SK-N-SH (cell line): ENCODE data around the gene ATP2C1. TPM values are rescaled to one million over a fixed set of nuclear protein-coding genes. Genes with fewer than 3 reads are reported as not detected.

ENCODE experiments used
- CTCF ChIA-PET: fragments of 300-600, 350-600 bp; formaldehyde crosslinking; extraction: SDS; loops from one replicate; lab custom pipeline; 2021; lab: Yijun Ruan, JAX
- POLR2A ChIA-PET: fragments of 350-600 bp; sonication (Branson Sonifier 250); formaldehyde crosslinking; extraction: SDS; loops from one replicate; lab custom pipeline; 2020; ENCODE audit warnings: antibody characterized with exemption, inconsistent platforms; lab: Yijun Ruan, JAX
- DNase-seq: peaks from one replicate; pipeline ENCODE4 v3.0.0; 2012
- H2AFZ ChIP-seq: fragments of 200-600 bp; sonication (generic); 2 replicates; pipeline ENCODE4 v1.8.1; 2016; ENCODE audit warnings: antibody characterized with exemption, mild to moderate bottlenecking, low read depth
- H3F3A ChIP-seq: fragments of 200-600 bp; sonication (generic); replicated peaks from 2 replicates; pipeline ENCODE3; 2016; ENCODE audit warnings: antibody characterized with exemption, mild to moderate bottlenecking; ENCODE audit not compliant: insufficient read depth
- H3K27ac ChIP-seq, 2 experiments: fragments of 200-500 bp in 1 of 2; fragments of 200-600 bp in 1 of 2; sonication (Bioruptor generic) in 1 of 2; sonication (generic), shearing (Covaris generic) in 1 of 2; 2 replicates each; pipeline versions ENCODE4 v1.5.1 to v1.6.1; 2014 to 2016; ENCODE audit warnings: low read depth in 2 of 2, inconsistent platforms in 1 of 2, low read length in 1 of 2, mild to moderate bottlenecking in 1 of 2, mixed read lengths in 1 of 2
- H3K27me3 ChIP-seq: fragments of 200-600 bp; sonication (generic), shearing (Covaris generic); 2 replicates; pipeline ENCODE4 v1.6.1; 2016; ENCODE audit warnings: mixed run types; ENCODE audit not compliant: insufficient read depth
- H3K36me3 ChIP-seq, 2 experiments: fragments of 200-500 bp in 1 of 2; fragments of 200-600 bp in 1 of 2; sonication (Bioruptor generic) in 1 of 2; sonication (generic) in 1 of 2; replicated peaks in 1 of 2; 2 replicates each; pipeline versions ENCODE3 to v1.5.1; 2014 to 2016; ENCODE audit warnings: low read length in 1 of 2, mild to moderate bottlenecking in 1 of 2; ENCODE audit not compliant: insufficient read depth in 2 of 2, control insufficient read depth in 1 of 2
- H3K4me1 ChIP-seq, 2 experiments: fragments of 200-500 bp in 1 of 2; fragments of 200-600 bp in 1 of 2; sonication (Bioruptor generic) in 1 of 2; sonication (generic), shearing (Covaris generic) in 1 of 2; 2 replicates each; pipeline versions ENCODE4 v1.5.1 to v1.6.1; 2014 to 2016; ENCODE audit warnings: low read depth in 1 of 2, low read length in 1 of 2, mixed run types in 1 of 2; ENCODE audit not compliant: insufficient read depth in 2 of 2, control insufficient read depth in 1 of 2
- H3K4me2 ChIP-seq: fragments of 200-600 bp; sonication (generic), shearing (Covaris generic); 2 replicates; pipeline ENCODE4 v1.6.1; 2017; ENCODE audit warnings: mixed run types
- H3K4me3 ChIP-seq, 2 experiments: fragments of 200-500 bp in 1 of 2; fragments of 200-600 bp in 1 of 2; sonication (Bioruptor generic) in 1 of 2; sonication (generic), shearing (Covaris generic) in 1 of 2; 2 replicates each; pipeline versions ENCODE4 v1.5.1 to v1.8.1; 2014 to 2016; ENCODE audit warnings: low read depth in 2 of 2, inconsistent platforms in 1 of 2, low read length in 1 of 2, mild to moderate bottlenecking in 1 of 2, mixed read lengths in 1 of 2, moderate library complexity in 1 of 2
- H3K79me2 ChIP-seq: fragments of 200-600 bp; sonication (generic); 2 replicates; pipeline ENCODE4 v1.8.1; 2017; ENCODE audit warnings: mild to moderate bottlenecking; ENCODE audit not compliant: insufficient read depth
- H3K9ac ChIP-seq: fragments of 200-600 bp; sonication (generic); 2 replicates; pipeline ENCODE4 v1.6.1; 2017; ENCODE audit warnings: mixed run types
- H3K9me2 ChIP-seq: fragments of 200-600 bp; sonication (generic); 2 replicates; pipeline ENCODE4 v1.6.1; 2017; ENCODE audit warnings: mixed run types
- H3K9me3 ChIP-seq: fragments of 200-600 bp; sonication (generic); 2 replicates; pipeline ENCODE4 v1.6.1; 2017; ENCODE audit warnings: mixed run types, mild to moderate bottlenecking, moderate library complexity
- H4K20me1 ChIP-seq: fragments of 200-600 bp; sonication (generic); 2 replicates; pipeline ENCODE4 v1.6.1; 2017; ENCODE audit warnings: mild to moderate bottlenecking, mixed run types; ENCODE audit not compliant: insufficient read depth
- ELF1 ChIP-seq: IDR thresholded peaks from 2 replicates; pipeline ENCODE4 v1.4.0; 2012
- FOSL2 ChIP-seq: IDR thresholded peaks from 2 replicates; pipeline ENCODE4 v1.4.0; 2012; ENCODE audit warnings: low read depth, mild to moderate bottlenecking, moderate library complexity, borderline replicate concordance
- FOXJ3 ChIP-seq: sonication (generic); formaldehyde crosslinking; IDR thresholded peaks from 2 replicates; pipeline ENCODE4 v1.5.1; 2020; ENCODE audit warnings: mild to moderate bottlenecking, missing genetic modification reagents
- GABPA ChIP-seq: IDR thresholded peaks from 2 replicates; pipeline ENCODE4 v1.4.0; 2012; ENCODE audit warnings: low read depth, mild to moderate bottlenecking
- NFIC ChIP-seq: IDR thresholded peaks from 2 replicates; pipeline ENCODE4 v1.4.0; 2012; ENCODE audit warnings: borderline replicate concordance
- RCOR1 ChIP-seq: fragments of 150-350 bp; IDR thresholded peaks from 2 replicates; pipeline ENCODE4 v1.6.1; 2017; ENCODE audit warnings: antibody characterized with exemption, low read length
- TAF1 ChIP-seq: IDR thresholded peaks from 2 replicates; pipeline ENCODE4 v1.6.1; 2012; ENCODE audit warnings: low read depth, mild to moderate bottlenecking, low read length, moderate library complexity, borderline replicate concordance
- TEAD4 ChIP-seq: IDR thresholded peaks from 2 replicates; pipeline ENCODE4 v1.4.0; 2012; ENCODE audit warnings: mild to moderate bottlenecking, borderline replicate concordance; ENCODE audit not compliant: insufficient read depth
- WGBS: methylation state at CpG from one replicate; pipeline ENCODE4 v1.1.6; 2017; ENCODE audit warnings: low lambda C conversion rate; 5-methylcytosine and 5-hydroxymethylcytosine counted together
- polyA plus RNA-seq, 3 experiments: library from polyadenylated mRNA; depleted of rRNA; stranded (reverse); fragments of >200 nt; gene quantifications; 2 replicates each; pipeline ENCODE4 v1.2.3, GENCODE V29; 2012
- TF ChIP-seq, protein P1 (sequence below): fragments of 150-350 bp; IDR thresholded peaks from 2 replicates; pipeline ENCODE4 v1.6.1; 2017; ENCODE audit warnings: antibody characterized with exemption, low read length, low read depth, borderline replicate concordance
- TF ChIP-seq, protein P2 (sequence below): IDR thresholded peaks from 2 replicates; pipeline ENCODE4; 2012
- TF ChIP-seq, protein P3 (sequence below): IDR thresholded peaks from 2 replicates; pipeline ENCODE4 v1.4.0; 2012; ENCODE audit warnings: low read depth
- TF ChIP-seq, protein P4 (sequence below): IDR thresholded peaks from 2 replicates; pipeline ENCODE4 v1.4.0; 2012; ENCODE audit warnings: low read depth, borderline replicate concordance
- TF ChIP-seq, protein P5 (sequence below): fragments of 200-600 bp; sonication (generic); IDR thresholded peaks from 2 replicates; pipeline ENCODE4 v1.6.1; 2017; ENCODE audit warnings: antibody characterized with exemption, mild to moderate bottlenecking, moderate library complexity

ATP2C1 gene
- polyA plus RNA-seq, 1 of the 3 experiments (the other 2 are of a cell fraction), result 35.6 TPM

DNA sequence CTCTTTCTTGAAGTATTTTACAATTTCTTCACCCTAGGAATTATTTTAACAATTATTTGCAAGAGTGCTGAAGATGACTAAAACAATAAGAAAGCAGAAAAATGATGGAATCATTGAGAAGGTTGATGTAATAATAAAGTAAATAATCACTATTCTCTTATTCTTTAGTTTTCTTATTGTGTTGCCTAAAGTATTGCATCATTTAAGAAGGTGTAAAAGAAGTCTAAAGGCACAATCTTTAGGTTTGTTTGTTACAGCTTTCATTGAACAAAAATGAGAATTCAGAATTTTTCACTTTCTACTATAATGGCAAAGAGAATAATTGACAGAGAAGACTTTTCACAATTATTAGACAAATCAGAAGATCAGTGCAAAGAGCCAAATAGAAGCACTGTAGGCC lies 67.6 kb downstream of the ATP2C1 start:
- Histone ChIP-seq H3K4me3 (no peak overlapping the region), H3K9ac (no peak overlapping the region), H3K27ac (no peak overlapping the region), H3F3A (peaks cover 34% of the 10 kb centered on the region), H3K4me2 (no peak overlapping the region), H3K4me1 (peaks cover 0 to 5% of the 10 kb centered on the region in 2 experiments; a peak in 2 of 4 replicates), H4K20me1 (no peaks in the 10 kb centered on the region), H3K27me3 (no peaks in the 10 kb centered on the region), H3K9me2 (no peaks in the 10 kb centered on the region), H3K9me3 (no peaks in the 10 kb centered on the region), H2AFZ (no peak overlapping the region), H3K36me3 (peaks cover 64 to 69% of the 10 kb centered on the region in 2 experiments), H3K79me2 (no peaks in the 10 kb centered on the region)
- ChIA-PET CTCF (no interaction called here), POLR2A (no interaction called here)
- no peak for TF ChIP-seq TAF1
- no peak for TF ChIP-seq FOXJ3
- TF ChIP-seq, protein P1, sequence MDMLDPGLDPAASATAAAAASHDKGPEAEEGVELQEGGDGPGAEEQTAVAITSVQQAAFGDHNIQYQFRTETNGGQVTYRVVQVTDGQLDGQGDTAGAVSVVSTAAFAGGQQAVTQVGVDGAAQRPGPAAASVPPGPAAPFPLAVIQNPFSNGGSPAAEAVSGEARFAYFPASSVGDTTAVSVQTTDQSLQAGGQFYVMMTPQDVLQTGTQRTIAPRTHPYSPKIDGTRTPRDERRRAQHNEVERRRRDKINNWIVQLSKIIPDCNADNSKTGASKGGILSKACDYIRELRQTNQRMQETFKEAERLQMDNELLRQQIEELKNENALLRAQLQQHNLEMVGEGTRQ, result no peak
- TF ChIP-seq ELF1, result no peak
- TF ChIP-seq TEAD4, result no peak
- no peak for TF ChIP-seq RCOR1
- TF ChIP-seq, protein P2, sequence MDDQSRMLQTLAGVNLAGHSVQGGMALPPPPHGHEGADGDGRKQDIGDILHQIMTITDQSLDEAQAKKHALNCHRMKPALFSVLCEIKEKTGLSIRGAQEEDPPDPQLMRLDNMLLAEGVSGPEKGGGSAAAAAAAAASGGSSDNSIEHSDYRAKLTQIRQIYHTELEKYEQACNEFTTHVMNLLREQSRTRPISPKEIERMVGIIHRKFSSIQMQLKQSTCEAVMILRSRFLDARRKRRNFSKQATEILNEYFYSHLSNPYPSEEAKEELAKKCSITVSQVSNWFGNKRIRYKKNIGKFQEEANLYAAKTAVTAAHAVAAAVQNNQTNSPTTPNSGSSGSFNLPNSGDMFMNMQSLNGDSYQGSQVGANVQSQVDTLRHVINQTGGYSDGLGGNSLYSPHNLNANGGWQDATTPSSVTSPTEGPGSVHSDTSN, result no peak
- no peak for TF ChIP-seq NFIC
- no peak for TF ChIP-seq FOSL2
- no peak for TF ChIP-seq GABPA
- TF ChIP-seq, protein P3, sequence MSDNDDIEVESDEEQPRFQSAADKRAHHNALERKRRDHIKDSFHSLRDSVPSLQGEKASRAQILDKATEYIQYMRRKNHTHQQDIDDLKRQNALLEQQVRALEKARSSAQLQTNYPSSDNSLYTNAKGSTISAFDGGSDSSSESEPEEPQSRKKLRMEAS, result no peak
- TF ChIP-seq, protein P4, sequence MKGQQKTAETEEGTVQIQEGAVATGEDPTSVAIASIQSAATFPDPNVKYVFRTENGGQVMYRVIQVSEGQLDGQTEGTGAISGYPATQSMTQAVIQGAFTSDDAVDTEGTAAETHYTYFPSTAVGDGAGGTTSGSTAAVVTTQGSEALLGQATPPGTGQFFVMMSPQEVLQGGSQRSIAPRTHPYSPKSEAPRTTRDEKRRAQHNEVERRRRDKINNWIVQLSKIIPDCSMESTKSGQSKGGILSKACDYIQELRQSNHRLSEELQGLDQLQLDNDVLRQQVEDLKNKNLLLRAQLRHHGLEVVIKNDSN, result no peak
- DNase-seq, result no peak

DNA sequence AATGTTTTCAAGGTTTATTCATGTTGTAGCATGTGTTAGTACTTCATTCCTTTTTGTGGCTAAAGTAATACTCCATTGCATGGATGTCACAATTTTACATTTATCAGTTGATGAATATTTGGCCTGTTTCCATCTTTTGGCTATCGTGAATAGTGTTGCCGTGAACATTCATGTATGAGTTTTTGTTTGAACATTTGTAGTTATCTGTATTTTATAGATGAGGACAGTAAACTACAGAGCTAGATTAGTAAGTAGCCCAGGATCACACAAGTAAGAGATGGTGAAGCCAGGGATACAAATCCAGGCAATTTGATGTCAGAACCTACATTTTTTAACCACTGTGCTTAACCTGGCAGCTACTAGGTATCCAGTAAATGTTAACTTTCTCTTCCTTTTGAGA lies 69.6 kb downstream of the ATP2C1 start:
- CTCF ChIA-PET, result interaction anchor here (0.7 kb wide), 1 partner anchor 71 kb away, joined by 3 read pairs; no protein-coding TSS in a partner anchor
- peak overlapping the region; percentile 49 for H3K9ac ChIP-seq
- H3K4me3 ChIP-seq, result no peak overlapping the region

More for the DNA sequence above, 69.6 kb downstream of the ATP2C1 start:
- TF ChIP-seq, protein P4, result no peak
- TF ChIP-seq, protein P3, result no peak
- TF ChIP-seq, protein P5, sequence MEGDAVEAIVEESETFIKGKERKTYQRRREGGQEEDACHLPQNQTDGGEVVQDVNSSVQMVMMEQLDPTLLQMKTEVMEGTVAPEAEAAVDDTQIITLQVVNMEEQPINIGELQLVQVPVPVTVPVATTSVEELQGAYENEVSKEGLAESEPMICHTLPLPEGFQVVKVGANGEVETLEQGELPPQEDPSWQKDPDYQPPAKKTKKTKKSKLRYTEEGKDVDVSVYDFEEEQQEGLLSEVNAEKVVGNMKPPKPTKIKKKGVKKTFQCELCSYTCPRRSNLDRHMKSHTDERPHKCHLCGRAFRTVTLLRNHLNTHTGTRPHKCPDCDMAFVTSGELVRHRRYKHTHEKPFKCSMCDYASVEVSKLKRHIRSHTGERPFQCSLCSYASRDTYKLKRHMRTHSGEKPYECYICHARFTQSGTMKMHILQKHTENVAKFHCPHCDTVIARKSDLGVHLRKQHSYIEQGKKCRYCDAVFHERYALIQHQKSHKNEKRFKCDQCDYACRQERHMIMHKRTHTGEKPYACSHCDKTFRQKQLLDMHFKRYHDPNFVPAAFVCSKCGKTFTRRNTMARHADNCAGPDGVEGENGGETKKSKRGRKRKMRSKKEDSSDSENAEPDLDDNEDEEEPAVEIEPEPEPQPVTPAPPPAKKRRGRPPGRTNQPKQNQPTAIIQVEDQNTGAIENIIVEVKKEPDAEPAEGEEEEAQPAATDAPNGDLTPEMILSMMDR, result no peak
- TF ChIP-seq, all 33 proteins: peak for 0
- H4K20me1 ChIP-seq, result no peaks in the 10 kb centered on the region
- peaks cover 0 to 7% of the 10 kb centered on the region in 2 experiments; a peak in 2 of 4 replicates for H3K4me1 ChIP-seq
- no peak overlapping the region for H3K4me2 ChIP-seq
- peaks cover 56 to 76% of the 10 kb centered on the region in 2 experiments for H3K36me3 ChIP-seq
- peak overlapping the region in 1 of 2 experiments; percentile 91; a peak in 2 of 4 replicates for H3K27ac ChIP-seq
- H3K9me2 ChIP-seq, result no peaks in the 10 kb centered on the region
- POLR2A ChIA-PET, result no interaction called here
- H3F3A ChIP-seq, result peaks cover 54% of the 10 kb centered on the region
- no peak overlapping the region for H2AFZ ChIP-seq
- no peak for DNase-seq
- WGBS, result 71% methylated on average over 2 of the region's 2 CpGs
- no peaks in the 10 kb centered on the region for H3K79me2 ChIP-seq
- H3K9me3 ChIP-seq, result no peaks in the 10 kb centered on the region
- H3K27me3 ChIP-seq, result no peaks in the 10 kb centered on the region
